Gastroesophageal sphincter (tissue), 4 donors: ENCODE results near the gene MOB1B. TPM values are rescaled to one million over a fixed set of nuclear protein-coding genes. Genes with fewer than 3 reads are reported as not detected.

Experiments used
- ATAC-seq: fragments of 150-250 bp; one replicate; pipeline ENCODE4 v1.9.1; 2016; ENCODE audit warnings: mild to moderate bottlenecking, moderate library complexity
- H3K27ac ChIP-seq, 4 donors: fragments of 200-600 bp; sonication (generic) in 3 of 4; 1 replicate in 3 of 4; 2 replicates in 1 of 4; pipeline ENCODE4 v1.5.1; 2016 to 2019
- H3K27me3 ChIP-seq: fragments of 200-600 bp; sonication (generic); one replicate; pipeline ENCODE4 v1.5.1; 2019
- H3K36me3 ChIP-seq, 2 donors: fragments of 200-600 bp; sonication (generic); one replicate each; pipeline ENCODE4 v1.5.1; 2019; ENCODE audit warnings: control low read depth in 1 of 2
- H3K4me1 ChIP-seq, 3 donors: fragments of 200-600 bp; sonication (generic); 1 replicate in 2 of 3; 2 replicates in 1 of 3; pipeline ENCODE4 v1.5.1; 2016 to 2019; ENCODE audit warnings: control low read depth in 2 of 3
- H3K4me3 ChIP-seq, 2 donors: fragments of 200-600 bp; sonication (generic); one replicate each; pipeline ENCODE4 v1.5.1; 2019; ENCODE audit warnings: mild to moderate bottlenecking in 1 of 2, moderate library complexity in 1 of 2
- H3K9me3 ChIP-seq, 3 donors: fragments of 200-600 bp; sonication (generic); one replicate each; pipeline ENCODE4 v1.5.1; 2017 to 2019; ENCODE audit warnings: control low read depth in 2 of 3
- CTCF ChIP-seq, 4 experiments: fragments of 200-600 bp in 2 of 4; fragments of 450-650 bp in 2 of 4; sonication (generic) in 1 of 4; IDR thresholded peaks; one replicate each; pipeline ENCODE4 v1.5.1; 2017 to 2019; ENCODE audit warnings: antibody characterized with exemption in 4 of 4, mild to moderate bottlenecking in 2 of 4, moderate library complexity in 2 of 4
- EP300 ChIP-seq: sonication (generic); formaldehyde crosslinking; IDR thresholded peaks from one replicate; pipeline ENCODE4 v1.6.1; 2017; ENCODE audit warnings: antibody characterized with exemption, mild to moderate bottlenecking
- POLR2A ChIP-seq, 2 donors: fragments of 450-650 bp; IDR thresholded peaks; one replicate each; pipeline ENCODE4 v1.6.1; 2017; ENCODE audit warnings: antibody characterized with exemption in 2 of 2, mild to moderate bottlenecking in 2 of 2, moderate library complexity in 1 of 2
- POLR2AphosphoS5 ChIP-seq: sonication (generic); formaldehyde crosslinking; IDR thresholded peaks from one replicate; pipeline ENCODE4 v1.6.1; 2017; ENCODE audit warnings: antibody characterized with exemption
- WGBS, 2 donors: methylation state at CpG; one replicate each; pipeline ENCODE4 v1.1.5; 2018; ENCODE audit warnings: low coverage in 1 of 2; 5-methylcytosine and 5-hydroxymethylcytosine counted together
- total RNA-seq, 4 donors: library from RNA; depleted of rRNA; stranded (reverse); fragments of >200 nt; gene quantifications; one replicate each; pipeline ENCODE4 v1.1.0, GENCODE V29; 2016

MOB1B gene
- total RNA-seq, 4 donors from 2014 or later: 19.6 to 31.5 (median 26.2) TPM

GRCh38 chr4:70868778-70869177 is 33.4 kb upstream of the MOB1B start:
- Histone ChIP-seq H3K27ac (no peak overlapping the region), H3K4me3 (no peak overlapping the region)
- ATAC-seq: no peak

GRCh38 chr4:70873216-70873615 is 29.0 kb upstream of the MOB1B start:
- Histone ChIP-seq H3K9me3 (no peaks in the 10 kb centered on the region), H3K36me3 (no peaks in the 10 kb centered on the region), H3K4me3 (no peak overlapping the region), H3K27me3 (no peaks in the 10 kb centered on the region), H3K4me1 (no peaks in the 10 kb centered on the region), H3K27ac (no peak overlapping the region)
- TF ChIP-seq CTCF (IDR thresholded peaks at IDR 0.05) (no peak), POLR2A (IDR thresholded peaks at IDR 0.05) (no peak), POLR2AphosphoS5 (no peak), EP300 (no peak)
- WGBS, 2 donors: 82 to 100% methylated on average over 2 to 3 of the region's 3 CpGs
- no peak for ATAC-seq

More at GRCh38 chr4:70868778-70869177, 33.4 kb upstream of the MOB1B start:
- Histone ChIP-seq H3K4me1 (no peaks in the 10 kb centered on the region), H3K9me3 (no peaks in the 10 kb centered on the region), H3K27me3 (no peaks in the 10 kb centered on the region), H3K36me3 (no peaks in the 10 kb centered on the region)
- no peak for TF ChIP-seq CTCF (IDR thresholded peaks at IDR 0.05)
- no peak for TF ChIP-seq POLR2A (IDR thresholded peaks at IDR 0.05)
- TF ChIP-seq POLR2AphosphoS5: no peak
- no peak for TF ChIP-seq EP300

- no peak for ATAC-seq
- no peaks in the 10 kb centered on the region for H3K36me3 ChIP-seq
- WGBS, 2 donors: 90 to 100% methylated on average over 7 to 19 of the region's 19 CpGs
- H3K27me3 ChIP-seq: no peaks in the 10 kb centered on the region
- H3K4me1 ChIP-seq: no peaks in the 10 kb centered on the region
- H3K9me3 ChIP-seq: no peaks in the 10 kb centered on the region
- TF ChIP-seq POLR2AphosphoS5: no peak
- TF ChIP-seq POLR2A (IDR thresholded peaks at IDR 0.05): no peak
- TF ChIP-seq EP300: no peak
- TF ChIP-seq CTCF (IDR thresholded peaks at IDR 0.05): no peak
- H3K4me3 ChIP-seq: no peak overlapping the region
- no peak overlapping the region for H3K27ac ChIP-seq
Measured at GRCh38 chr4:70874268-70875156, 27.7 kb upstream of the MOB1B start.

- Histone ChIP-seq H3K4me3 (no peak overlapping the region), H3K27me3 (no peaks in the 10 kb centered on the region), H3K27ac (no peak overlapping the region), H3K9me3 (no peaks in the 10 kb centered on the region), H3K4me1 (no peaks in the 10 kb centered on the region), H3K36me3 (no peaks in the 10 kb centered on the region)
- 72 to 82% methylated on average over 3 of the region's 3 CpGs for WGBS, 2 donors
- ATAC-seq: no peak
- no peak for TF ChIP-seq EP300
Measured at GRCh38 chr4:70877556-70877955, 24.6 kb upstream of the MOB1B start.

- Histone ChIP-seq H3K36me3 (no peaks in the 10 kb centered on the region), H3K9me3 (no peaks in the 10 kb centered on the region), H3K27ac (no peak overlapping the region), H3K4me3 (no peak overlapping the region), H3K4me1 (no peaks in the 10 kb centered on the region), H3K27me3 (no peaks in the 10 kb centered on the region)
- TF ChIP-seq POLR2A (IDR thresholded peaks at IDR 0.05) (no peak), EP300 (no peak), POLR2AphosphoS5 (no peak), CTCF (IDR thresholded peaks at IDR 0.05) (no peak)
- ATAC-seq: no peak
- 68 to 86% methylated on average over 3 of the region's 3 CpGs for WGBS, 2 donors
Measured at GRCh38 chr4:70880739-70881138, 21.4 kb upstream of the MOB1B start.
